Dedifferentiated amniotic fluid mesenchymal stem cell (primary cell): Measurements from ENCODE around the gene GRIP1.

Source experiments
- DNase-seq: peaks from one replicate; pipeline ENCODE4 v3.0.0-alpha.2; 2016; ENCODE audit errors: extremely low spot score

GRIP1 gene, protein sequence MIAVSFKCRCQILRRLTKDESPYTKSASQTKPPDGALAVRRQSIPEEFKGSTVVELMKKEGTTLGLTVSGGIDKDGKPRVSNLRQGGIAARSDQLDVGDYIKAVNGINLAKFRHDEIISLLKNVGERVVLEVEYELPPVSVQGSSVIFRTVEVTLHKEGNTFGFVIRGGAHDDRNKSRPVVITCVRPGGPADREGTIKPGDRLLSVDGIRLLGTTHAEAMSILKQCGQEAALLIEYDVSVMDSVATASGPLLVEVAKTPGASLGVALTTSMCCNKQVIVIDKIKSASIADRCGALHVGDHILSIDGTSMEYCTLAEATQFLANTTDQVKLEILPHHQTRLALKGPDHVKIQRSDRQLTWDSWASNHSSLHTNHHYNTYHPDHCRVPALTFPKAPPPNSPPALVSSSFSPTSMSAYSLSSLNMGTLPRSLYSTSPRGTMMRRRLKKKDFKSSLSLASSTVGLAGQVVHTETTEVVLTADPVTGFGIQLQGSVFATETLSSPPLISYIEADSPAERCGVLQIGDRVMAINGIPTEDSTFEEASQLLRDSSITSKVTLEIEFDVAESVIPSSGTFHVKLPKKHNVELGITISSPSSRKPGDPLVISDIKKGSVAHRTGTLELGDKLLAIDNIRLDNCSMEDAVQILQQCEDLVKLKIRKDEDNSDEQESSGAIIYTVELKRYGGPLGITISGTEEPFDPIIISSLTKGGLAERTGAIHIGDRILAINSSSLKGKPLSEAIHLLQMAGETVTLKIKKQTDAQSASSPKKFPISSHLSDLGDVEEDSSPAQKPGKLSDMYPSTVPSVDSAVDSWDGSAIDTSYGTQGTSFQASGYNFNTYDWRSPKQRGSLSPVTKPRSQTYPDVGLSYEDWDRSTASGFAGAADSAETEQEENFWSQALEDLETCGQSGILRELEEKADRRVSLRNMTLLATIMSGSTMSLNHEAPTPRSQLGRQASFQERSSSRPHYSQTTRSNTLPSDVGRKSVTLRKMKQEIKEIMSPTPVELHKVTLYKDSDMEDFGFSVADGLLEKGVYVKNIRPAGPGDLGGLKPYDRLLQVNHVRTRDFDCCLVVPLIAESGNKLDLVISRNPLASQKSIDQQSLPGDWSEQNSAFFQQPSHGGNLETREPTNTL

DNA sequence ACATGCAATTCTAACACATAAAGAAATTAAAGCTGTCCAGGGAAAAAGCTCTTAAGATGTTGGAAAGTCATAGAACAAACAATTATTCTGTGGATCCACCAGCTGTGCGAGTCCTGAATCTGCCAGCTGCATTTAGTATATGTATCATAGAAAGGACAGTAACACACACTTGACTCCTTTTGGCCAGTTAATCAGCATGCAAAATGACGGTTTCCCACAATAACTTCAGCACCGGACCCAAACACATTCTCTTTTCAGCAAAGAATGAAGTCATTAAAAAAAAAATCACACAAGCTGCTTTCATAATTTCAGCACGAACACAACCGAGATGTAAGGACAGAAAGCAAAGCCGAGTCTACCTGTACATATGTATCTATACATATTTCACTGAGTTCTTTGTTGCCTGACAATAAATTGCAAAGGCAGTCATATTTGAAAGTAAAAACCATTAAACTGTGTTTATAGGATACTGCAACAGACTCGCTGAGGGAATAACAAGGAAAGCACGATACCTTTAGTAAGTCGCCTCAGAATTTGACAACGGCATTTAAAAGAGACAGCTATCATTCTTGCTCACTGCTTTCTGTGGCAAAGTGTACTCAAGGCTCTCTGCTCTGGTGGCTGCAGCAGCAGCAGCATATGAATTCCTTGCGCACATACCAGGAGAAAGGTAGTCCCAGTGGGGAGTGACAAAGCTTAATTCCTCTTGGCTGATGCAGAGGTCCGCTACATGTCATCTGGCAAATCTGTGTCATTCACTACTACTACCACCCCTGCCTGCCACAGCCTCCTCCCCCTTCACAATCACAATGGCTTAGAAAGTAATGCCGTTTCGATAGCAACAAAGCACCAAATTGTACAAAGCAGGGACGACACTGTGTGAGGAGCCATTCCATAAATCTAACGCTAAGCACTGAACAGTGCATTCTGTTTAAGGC is at the start of gene GRIP1:
GRIP1 (minus strand) TSS at position 739 of the 938 bp plus-strand sequence; CDS start at position 567, 172 bp downstream.
- DNase-seq: no peak

DNA sequence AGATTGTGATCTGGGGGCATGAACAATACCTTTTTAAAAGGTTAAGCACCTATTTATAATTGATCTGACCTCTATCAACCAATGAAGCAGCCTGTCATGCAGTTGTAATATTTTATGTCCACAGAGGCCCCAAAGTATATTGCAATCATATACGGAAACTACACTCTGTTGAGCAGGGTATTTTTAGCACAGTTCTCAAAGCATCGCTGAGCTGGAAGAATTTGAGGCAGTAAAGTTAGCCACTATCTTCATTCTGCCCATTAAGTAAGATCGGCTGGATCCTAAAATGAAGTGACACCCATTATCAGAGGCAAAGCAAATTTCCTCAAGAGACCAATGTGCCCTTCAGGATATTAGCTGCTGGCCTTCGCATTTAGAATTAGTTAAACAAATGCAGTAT is 47.7 kb upstream of the GRIP1 start:
- no peak for DNase-seq

DNA sequence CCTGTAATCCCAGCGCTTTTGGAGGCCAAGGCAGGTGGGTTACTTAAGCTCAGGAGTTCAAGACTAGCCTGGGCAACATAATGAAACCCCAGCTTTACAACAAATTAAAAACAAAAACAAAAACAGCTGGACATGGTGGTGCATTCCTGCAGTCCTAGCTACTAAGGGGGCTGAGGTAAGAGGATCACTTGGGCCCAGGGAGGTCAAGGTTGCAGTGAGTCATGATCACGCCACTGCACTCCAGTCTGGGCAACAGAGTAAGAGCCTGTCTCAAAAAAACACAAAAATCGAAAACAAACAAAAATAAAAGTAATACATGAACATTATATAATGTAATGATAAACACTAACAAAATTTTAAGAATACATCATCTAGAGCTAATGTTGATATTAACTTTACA is 46.2 kb upstream of the GRIP1 start:
- DNase-seq: no peak

DNA sequence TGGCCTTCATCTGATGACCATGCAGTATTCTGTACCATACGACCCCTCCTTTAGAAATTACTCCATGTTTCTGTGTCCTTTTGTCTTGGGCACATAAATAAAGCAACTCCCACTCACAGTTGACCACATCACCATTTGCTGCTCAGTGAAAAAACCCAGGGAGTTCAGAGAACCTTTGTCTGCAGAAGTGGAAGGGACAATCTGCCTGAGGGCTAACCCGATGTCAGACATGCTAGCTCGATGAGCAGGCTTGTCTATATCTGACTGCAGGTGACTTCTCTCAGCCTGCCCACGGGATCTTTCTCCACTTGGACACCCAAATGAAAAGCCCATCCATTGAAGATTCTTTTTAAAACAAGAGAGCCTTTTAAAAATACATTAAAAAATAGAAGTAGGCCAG is 45.7 kb upstream of the GRIP1 start:
- DNase-seq: no peak

DNA sequence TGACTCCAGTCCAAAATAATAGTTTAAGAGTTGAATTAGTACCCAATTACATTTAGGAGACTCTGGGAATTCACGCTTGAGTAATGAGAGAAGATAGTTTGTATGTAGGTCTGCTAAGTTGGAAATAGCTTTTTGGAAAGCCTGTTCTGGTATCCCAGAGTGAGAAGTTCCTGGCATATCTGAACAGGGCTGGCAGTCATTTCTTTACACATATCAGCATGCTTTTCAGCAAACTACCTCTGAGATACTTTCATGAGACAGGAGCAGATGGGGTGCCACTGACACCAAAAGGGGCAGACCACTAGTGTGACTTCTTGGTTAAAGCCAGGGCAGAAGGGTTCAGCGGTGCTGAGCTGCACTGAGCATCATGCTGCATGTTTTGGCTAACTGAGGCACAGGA is 45.1 kb upstream of the GRIP1 start:
- no peak for DNase-seq

DNA sequence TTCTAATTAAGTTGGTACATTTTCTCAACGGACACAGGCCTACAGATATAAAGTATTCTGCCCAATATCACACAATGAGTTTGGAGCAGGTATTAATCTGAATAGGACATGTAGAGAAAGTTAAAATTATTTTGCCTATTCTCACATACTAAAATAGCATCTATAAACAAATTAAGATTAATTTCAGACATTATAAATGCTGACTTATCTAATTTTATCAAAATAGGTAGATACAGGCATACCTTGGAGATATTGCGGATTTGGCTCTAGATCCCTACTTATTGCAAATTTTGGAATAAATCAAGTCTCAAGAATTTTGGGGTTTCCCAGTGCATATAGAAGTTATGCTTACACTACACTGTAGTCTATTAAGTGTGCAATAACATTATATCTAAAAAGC is 41.0 kb upstream of the GRIP1 start:
- no peak for DNase-seq

DNA sequence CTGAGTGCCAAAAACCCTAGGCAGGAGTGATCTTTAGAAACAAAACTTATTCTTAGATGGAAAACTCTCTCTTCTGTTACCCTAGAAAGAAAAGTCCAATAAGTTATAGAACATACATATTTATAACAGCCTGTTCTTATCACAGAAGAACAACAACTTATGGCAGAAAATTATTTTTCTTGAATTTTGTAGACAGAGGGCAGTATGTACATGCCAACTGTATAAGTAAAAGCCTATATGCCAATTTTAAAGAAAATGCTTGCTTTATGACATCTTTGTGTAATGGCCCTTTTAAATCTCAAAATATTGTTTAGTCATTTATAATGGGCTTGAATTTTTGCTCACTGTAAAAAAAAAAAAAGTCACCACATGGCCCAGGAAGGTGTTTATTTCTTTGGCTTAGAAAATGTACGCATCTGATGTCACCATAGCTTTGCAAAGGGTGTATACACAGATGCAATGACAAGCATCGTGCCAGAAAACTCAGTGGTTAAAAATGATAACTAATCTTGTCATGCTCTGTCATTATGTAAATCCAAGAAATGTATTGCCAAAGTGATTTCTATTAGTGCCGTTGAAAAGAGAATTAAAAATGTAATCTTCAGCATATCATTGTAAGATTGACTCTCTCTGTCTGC is 38.3 kb upstream of the GRIP1 start:
- no peak for DNase-seq

DNA sequence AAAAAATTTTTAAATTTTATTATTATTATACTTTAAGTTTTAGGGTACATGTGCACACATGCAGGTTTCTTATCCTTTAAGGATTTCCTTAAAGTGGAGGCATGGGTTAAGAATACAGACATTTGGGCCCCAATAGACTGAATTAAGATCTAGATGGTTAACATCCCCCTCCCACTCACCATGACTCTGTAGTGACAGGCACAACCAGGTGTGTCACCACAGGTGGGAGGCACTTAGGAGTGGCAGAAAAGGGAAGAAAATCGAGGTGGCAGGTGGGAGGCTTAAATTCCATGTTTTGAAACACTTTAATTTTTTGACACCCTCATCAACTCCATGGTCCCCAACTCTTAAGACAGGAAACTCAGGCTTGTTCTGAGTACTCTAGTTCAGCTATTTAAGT is 37.6 kb upstream of the GRIP1 start:
- no peak for DNase-seq

DNA sequence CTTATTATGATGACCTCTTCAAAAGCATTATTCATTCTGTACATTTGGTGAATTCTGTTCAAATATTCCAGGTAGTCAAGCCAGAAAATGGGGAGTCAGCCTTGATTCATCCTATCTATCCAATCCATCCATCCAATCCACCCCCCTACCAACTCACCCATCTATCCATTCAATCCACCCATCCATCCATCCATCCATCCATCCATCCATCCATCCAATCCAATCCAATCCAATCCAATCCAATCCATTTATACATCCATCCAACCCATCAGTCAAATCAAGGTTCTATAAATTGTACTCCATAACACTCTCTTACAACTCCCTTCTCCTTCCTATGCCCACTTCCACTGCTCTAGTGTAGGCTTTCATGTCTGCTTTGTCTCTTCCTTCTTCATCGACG is 35.8 kb upstream of the GRIP1 start:
- no peak for DNase-seq

DNA sequence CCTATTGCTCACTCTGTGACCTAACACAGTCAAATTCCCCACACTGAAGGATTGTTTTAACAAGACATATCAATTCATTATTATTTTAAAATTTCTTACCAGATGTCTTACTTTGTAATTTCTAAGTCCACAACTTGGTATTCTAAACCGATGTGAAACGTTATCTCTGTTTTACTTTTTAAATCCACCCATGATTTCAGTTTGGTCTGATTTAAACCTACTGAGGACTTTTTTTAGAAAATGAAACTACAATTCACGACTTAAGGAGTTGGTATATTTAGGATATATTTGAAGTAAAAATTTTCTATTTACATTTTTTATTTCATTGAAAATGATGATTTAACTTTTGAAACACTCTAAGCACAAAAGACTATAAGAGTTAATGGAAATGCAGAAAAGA is 35.1 kb upstream of the GRIP1 start:
- no peak for DNase-seq

DNA sequence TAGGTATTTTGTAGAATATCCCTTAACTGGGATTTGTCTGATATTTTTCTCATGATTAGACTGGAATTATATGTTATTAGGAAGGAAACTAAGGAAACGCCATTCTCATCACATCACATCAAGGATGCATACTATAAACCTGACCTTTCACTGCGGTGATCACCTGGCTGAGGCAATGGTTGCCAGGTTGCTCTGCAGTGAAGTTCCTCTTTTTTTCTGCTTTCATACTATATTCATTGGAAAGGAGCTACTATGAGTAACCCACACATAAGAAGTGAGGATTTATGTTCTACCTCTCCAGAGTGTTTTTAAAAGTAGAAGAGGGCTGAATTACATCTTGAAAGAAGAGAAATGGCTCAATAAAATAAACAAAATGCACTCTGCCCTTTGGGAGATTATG is 31.0 kb upstream of the GRIP1 start:
- no peak for DNase-seq

DNA sequence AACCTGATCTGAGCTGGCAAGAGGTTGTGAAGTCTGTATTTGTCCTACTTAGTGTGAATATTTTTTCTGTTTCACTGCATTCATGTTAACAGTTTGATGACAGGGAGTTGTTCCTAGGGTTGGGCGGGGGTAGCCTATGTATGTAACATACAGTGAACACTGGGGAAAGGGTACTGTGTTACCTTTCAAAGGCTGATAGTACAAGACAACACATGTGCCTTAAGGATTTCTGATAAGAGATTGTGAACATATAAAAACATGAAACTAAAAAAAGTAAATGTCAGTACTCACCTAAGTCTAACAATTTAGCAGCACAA is 30.5 kb upstream of the GRIP1 start:
- DNase-seq: no peak

DNA sequence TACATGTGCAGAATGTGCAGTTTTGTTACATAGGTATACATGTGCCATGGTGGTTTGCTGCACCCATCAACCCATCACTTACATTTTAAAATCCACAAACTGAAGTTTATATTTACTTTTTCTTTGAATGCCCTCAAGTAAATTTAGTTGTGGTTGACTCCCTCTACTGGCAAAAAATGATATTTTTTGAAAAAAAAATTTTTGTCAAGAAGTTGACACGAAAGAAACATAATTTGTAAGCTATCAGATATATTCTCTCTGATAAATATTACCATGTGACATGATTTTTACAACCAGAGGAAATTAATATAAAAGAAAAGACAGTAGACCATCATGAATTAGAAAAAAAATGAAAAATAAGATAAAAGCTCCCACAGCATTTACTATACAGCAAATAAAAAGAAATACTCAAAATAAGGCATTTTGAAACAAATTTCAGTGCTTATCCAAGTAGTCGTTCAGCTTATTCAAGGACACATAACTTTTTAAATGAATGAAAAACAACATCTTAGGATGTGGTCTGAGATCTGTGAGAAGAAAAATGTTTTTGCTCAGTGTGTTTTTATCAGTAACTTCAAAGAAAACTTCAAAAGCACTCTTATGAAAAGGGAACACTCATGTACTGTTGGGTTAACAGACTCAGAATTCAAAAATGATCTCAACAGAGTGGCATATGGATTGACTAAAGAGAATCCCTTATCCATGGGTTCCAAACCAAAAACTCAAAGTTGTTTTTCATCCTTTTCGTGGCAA is 30.0 kb upstream of the GRIP1 start:
- peak; percentile 40 for DNase-seq

DNA sequence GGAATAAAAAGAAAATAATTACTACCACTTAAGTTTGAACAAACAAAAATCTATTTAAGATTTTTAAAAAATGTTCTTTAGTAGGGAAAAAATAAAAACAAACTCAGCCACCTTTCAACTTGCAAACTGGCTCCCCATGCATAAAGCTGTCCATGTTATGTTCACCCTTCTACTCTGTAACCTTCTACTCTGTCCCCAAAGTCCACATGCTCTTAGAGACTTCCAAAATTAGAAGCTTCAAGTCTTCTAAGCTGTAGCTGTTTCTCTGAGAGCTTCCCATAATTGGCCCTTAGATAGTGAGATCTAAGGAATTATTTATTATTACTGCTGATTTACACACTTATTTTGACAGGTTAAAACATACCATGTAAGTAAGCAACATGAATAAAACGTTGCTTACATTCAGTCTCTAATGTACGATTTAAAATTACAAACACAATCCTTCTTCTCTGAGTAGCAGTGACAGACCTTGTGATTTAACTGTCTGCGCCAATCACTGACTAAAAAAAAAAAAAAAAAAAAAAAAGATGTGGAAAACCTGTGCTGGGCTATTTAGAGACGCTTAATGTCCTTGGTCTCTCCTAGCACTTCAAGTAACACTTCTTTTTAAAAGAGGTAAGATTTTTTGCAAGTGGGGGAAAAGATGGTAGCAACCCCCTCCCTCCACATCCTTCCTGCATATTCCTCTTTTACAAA is 28.3 kb upstream of the GRIP1 start:
- DNase-seq: no peak

DNA sequence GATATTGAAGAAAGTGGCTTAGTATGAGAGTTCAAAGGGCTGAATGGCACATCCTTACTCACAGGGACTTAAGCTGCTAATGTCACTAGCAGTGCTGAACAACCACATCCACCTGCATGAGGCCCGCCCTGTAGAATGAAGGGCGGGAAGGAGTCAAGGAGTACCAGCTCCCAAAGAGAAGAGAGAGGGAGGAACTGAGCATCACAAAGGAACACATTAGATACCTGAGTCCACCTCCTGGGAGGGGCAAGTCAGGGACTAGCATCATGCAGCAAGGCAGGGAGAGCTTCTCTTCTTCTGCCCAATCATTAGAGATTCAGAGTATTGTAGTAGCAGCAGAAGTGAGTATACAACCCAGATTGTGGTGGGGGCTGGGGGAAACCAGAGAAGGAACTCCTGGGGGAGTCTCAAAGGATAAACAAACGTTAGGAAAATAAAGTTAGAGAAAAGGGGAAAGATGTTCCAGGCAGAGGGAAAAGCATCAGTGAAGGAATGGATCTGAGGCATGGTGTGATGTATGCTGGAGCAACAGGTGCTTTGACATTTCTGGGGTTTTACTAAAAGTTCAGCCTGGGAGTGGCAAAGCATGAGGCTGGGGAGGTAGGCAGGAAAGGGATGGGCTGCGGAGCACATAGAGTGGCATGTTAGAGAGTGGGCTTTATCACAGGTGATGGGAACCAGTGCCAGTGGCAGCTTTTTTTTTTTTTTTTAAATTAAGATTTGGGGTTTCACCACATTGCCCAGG is 21.0 kb upstream of the GRIP1 start:
- no peak for DNase-seq

DNA sequence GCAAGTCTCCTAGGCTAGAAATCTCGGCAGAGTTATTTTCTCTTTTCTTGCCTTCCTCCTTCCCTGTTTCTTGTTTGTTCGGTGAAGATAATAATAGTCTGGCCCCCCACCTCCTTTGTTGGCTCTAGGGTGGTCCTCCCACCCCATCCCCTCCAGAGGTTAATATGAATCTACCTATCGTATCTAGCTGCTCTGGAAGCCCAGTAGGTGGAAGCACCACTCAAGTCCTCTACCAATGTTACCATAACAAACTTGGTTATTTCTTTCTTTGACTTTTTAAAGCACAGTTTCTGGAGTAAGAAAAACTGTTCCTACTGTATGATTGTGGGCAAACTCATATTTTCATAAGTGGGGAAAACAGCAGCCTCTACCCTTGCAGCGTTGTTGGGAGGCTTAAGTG is 19.7 kb upstream of the GRIP1 start:
- no peak for DNase-seq

DNA sequence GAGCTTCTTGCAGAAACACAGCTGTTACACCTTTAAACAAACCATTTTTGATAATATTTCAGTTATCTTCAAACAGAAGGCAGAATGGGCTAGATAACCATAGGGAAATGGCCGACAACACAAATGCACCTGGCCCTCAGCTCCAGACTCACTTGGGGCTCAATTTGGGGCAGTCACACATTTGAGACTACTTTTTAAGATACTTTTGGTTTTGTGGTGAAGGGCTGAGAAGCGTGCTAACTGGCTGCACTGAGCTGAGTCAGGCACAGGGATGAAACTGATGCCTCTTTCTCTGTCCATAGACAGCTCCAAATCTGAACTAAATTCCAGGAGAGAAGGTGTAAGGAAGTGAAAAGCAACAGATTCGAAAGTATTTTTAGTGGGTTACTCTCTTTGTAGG is 18.5 kb upstream of the GRIP1 start:
- no peak for DNase-seq

DNA sequence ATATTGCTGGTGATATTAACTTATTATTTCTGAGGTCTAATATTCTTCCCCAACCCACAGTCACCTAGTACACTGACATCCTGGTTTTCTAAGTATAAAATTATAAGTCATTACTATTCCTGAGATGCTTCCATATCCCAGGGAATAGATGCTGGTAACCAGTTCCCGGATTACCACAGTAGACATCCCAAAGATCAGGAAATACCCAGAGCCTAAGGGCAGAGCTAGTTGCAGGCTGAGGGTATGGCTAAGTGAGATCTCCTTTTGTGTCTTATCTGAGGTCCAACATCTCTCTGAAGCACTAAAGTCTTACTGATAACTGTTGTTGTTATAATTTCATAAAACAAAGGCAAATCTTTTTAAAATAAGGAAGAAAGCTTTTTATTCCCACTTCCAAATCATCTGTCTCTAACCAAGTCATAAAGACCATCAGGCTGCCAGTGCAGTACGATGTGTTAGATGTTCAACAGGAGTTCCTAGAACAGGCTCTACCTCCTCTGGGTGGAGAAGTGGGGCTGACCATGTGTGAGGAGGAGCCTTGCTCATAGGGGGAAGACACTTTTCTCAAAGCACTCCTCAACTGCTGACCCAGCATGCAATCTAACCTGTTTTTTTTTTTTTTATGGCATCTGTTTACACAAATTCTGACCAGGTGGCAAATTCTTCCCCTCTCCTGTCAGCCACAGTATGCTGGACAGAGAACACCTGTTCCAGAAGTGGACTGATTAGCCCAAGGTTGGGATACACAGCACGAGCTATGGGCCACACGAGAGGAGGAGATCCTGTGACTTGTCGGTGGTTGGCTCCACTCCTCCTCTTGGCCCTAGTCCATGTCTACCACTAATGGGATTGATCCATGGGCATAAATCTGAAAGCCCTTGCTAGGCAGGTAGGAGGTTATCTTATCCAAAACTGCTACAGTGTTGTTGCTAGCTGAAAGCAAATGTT is 16.1 kb upstream of the GRIP1 start:
- no peak for DNase-seq
